Body of pancreas (tissue), 4 donors: ENCODE measurements around the gene ARHGAP22.

Experiments
- POLR2A ChIP-seq, 3 donors: fragments of 450-650 bp; IDR thresholded peaks; one replicate each; pipeline ENCODE4 v1.6.1; 2016; ENCODE audit warnings: antibody characterized with exemption in 3 of 3, mild to moderate bottlenecking in 2 of 3
- TF ChIP-seq, protein P1 (sequence below), 7 experiments: fragments of 450-650 bp in 4 of 7; fragments of 200-600 bp in 3 of 7; sonication (generic) in 3 of 7; IDR thresholded peaks; one replicate each; pipeline ENCODE4 v1.5.1; 2016 to 2019; ENCODE audit warnings: antibody characterized with exemption in 7 of 7

DNA sequence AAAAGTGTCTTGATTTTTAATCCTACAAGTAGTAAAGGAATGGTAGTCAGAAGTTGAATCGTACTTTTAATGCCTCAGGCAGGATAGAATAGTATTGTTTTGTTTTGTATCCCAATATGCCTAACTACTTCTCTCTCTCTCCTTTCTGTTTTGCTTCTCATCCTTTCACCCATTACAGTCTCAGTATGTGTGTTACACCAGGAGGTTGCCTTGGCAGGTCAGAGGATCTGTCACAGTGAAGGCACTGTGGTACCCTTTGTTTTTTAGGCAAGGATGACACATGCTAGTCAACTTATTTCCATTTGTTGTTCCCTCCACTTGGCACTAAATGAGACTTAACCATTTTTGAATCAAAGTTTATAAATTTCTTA lies 204.0 kb downstream of the ARHGAP22 start:
- TF ChIP-seq, protein P1, sequence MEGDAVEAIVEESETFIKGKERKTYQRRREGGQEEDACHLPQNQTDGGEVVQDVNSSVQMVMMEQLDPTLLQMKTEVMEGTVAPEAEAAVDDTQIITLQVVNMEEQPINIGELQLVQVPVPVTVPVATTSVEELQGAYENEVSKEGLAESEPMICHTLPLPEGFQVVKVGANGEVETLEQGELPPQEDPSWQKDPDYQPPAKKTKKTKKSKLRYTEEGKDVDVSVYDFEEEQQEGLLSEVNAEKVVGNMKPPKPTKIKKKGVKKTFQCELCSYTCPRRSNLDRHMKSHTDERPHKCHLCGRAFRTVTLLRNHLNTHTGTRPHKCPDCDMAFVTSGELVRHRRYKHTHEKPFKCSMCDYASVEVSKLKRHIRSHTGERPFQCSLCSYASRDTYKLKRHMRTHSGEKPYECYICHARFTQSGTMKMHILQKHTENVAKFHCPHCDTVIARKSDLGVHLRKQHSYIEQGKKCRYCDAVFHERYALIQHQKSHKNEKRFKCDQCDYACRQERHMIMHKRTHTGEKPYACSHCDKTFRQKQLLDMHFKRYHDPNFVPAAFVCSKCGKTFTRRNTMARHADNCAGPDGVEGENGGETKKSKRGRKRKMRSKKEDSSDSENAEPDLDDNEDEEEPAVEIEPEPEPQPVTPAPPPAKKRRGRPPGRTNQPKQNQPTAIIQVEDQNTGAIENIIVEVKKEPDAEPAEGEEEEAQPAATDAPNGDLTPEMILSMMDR (IDR thresholded peaks at IDR 0.05) = no peak
- no peak for TF ChIP-seq POLR2A (IDR thresholded peaks at IDR 0.05)
